Heart left ventricle (tissue), 16 donors: ENCODE measurements around the gene GREB1. TPM values are rescaled to one million over a fixed set of nuclear protein-coding genes. Genes with fewer than 3 reads are reported as not detected.

Source experiments
- ATAC-seq, 4 donors: fragments of 200-7000 bp; cut with Tn5 transposase; one replicate each; pipeline ENCODE4 v1.9.1; 2020 to 2022; ENCODE audit warnings: moderate library complexity in 4 of 4, mild to moderate bottlenecking in 3 of 4, moderate number of reproducible peaks in 1 of 4
- DNase-seq, 5 donors: peaks; one replicate each; pipeline ENCODE4 v3.0.0-alpha.2; 2020
- H3K27ac ChIP-seq, 12 donors: fragments of 200-600 bp; sonication (generic) in 4 of 12; one replicate each; pipeline versions ENCODE4 v1.5.0 to v1.8.0; 2016 to 2022; ENCODE audit warnings: mild to moderate bottlenecking in 2 of 12
- H3K27me3 ChIP-seq, 9 donors: fragments of 200-600 bp; sonication (generic) in 2 of 9; one replicate each; pipeline versions ENCODE4 v1.5.1 to v1.8.0; 2016 to 2022; ENCODE audit warnings: mild to moderate bottlenecking in 3 of 9
- H3K36me3 ChIP-seq, 9 donors: fragments of 200-600 bp; sonication (generic) in 2 of 9; one replicate each; pipeline versions ENCODE4 v1.5.0 to v1.8.0; 2018 to 2022; ENCODE audit warnings: mild to moderate bottlenecking in 2 of 9
- H3K4me1 ChIP-seq, 12 donors: fragments of 200-600 bp; sonication (generic) in 4 of 12; one replicate each; pipeline versions ENCODE4 v1.5.0 to v1.8.0; 2016 to 2022; ENCODE audit warnings: mild to moderate bottlenecking in 3 of 12
- H3K4me3 ChIP-seq, 12 donors: fragments of 200-600 bp; sonication (generic) in 4 of 12; one replicate each; pipeline versions ENCODE4 v1.5.0 to v1.8.0; 2017 to 2022; ENCODE audit warnings: mild to moderate bottlenecking in 9 of 12, moderate library complexity in 4 of 12
- H3K9me3 ChIP-seq, 12 donors: fragments of 200-600 bp; sonication (generic) in 4 of 12; one replicate each; pipeline versions ENCODE4 v1.5.0 to v1.8.0; 2016 to 2022; ENCODE audit warnings: mild to moderate bottlenecking in 1 of 12
- POLR2A ChIP-seq, 2 donors: fragments of 450-650 bp; IDR thresholded peaks; one replicate each; pipeline ENCODE4 v1.6.1; 2017; ENCODE audit warnings: antibody characterized with exemption in 2 of 2, mild to moderate bottlenecking in 2 of 2, moderate library complexity in 2 of 2
- WGBS, 4 donors: extraction: QIAGEN DNeasy Blood & Tissue Kit in 2 of 4; methylation state at CpG; one replicate each; pipeline versions ENCODE4 v1.1.5 to v1.1.7; 2013 to 2018; 5-methylcytosine and 5-hydroxymethylcytosine counted together
- intact Hi-C, 10 donors: fragments of 100-400 bp; cut with DNase I; formaldehyde crosslinking; loops; one replicate each; pipeline versions ENCODE4 v1.11.1 to v1.14.2; 2022
- polyA plus RNA-seq, 2 donors: library from polyadenylated mRNA; stranded (reverse); fragments of 200-250 nt; gene quantifications; one replicate each; pipeline ENCODE4 v1.2.3, GENCODE V29; 2013
- total RNA-seq, 9 donors: library from RNA; depleted of rRNA in 2 of 9; stranded (reverse); fragments of >200 nt in 2 of 9; fragmentation: NEBNext Ultra II Directional in 3 of 9; extraction: Animal tissue kit (Norgen Biotek cat#: 25700) in 3 of 9; gene quantifications; one replicate each; pipeline versions ENCODE4 v1.1.0 to v1.2.4, GENCODE V29; 2016 to 2023
- TF ChIP-seq, protein P1 (sequence below), 12 donors: fragments of 200-600 bp; sonication (generic) in 4 of 12; IDR thresholded peaks; one replicate each; pipeline versions ENCODE4 v1.5.0 to v1.8.0; 2018 to 2022; ENCODE audit warnings: antibody characterized with exemption in 12 of 12, mild to moderate bottlenecking in 5 of 12
- donor health status: ischemic (EF 13 %, LVEDD 7.1; RV severe dilation, severe dysfunction).
- donor health status: healthy with polysubstance abuse.
- donor health status: DM: no; HTN: yes; CAD: no.
- donor health status: DM: no; HTN: no; CAD: no.
- donor health status: ischemic (EF 25% LVEDD 6.9; RV normal size, moderate dysfunction).
- donor health status: ischemic (EF 25% LVEDD 5.7; RV mildly dilated, moderate dysfunction).
- donor health status: healthy.
- donor health status: DM: yes; HTN: yes; CAD: no.
- donor health status: ischemic (EF 35%, LVEDD 5.7; RV mildly dilated, moderate dysfunction).
- donor health status: nonischemic (EF 11% LVEDD 7.7; RV severe dilation, severe dysfunction).
- donor health status: DM: yes; HTN: yes; CAD: no.
- donor health status: PGD.
- donor health status: ischemic (EF 29% LVEDD 5.4; RV normal size, mild dysfunction).
- donor health status: nonischemic (EF 23%, LVEDD 6.1; RV moderate dilation, normal function).

The GREB1 gene
- total and polyA plus RNA-seq, 11 donors = 1.4 to 11.5 (median 5.6) TPM

DNA sequence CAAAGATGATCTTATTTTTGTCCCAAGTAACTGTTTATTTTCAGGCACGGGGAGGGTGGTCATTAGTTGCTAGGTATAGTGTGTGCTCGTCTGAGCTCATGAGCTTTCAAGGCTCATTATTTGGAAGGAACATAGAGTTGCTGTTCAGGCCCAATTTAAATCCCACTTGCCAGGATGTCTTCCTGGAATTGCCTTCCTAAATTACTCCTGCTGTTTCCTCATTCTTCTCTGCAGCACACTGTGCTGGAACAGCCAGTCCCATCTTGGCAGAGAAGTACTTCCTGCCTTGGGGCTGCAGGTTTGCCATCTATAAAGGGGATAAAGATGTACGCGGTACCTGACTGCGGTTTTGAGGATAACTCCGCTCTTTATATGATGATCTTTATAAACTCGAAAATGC, 37.3 kb downstream of the GREB1 start:
- Histone ChIP-seq H3K27ac (no peak overlapping the region), H3K9me3 (no peaks in the 10 kb centered on the region), H3K36me3 (no peaks in the 10 kb centered on the region), H3K27me3 (no peaks in the 10 kb centered on the region), H3K4me3 (no peak overlapping the region), H3K4me1 (no peaks in the 10 kb centered on the region)
- WGBS, 4 donors = 66 to 78% (median 70%) methylated on average over 7 of the region's 7 CpGs
- DNase-seq = peak in 1 of 5 donors; percentile 16
- peak in 1 of 4 donors; percentile 17 for ATAC-seq
- intact Hi-C loops = no loop called here
- TF ChIP-seq POLR2A (IDR thresholded peaks at IDR 0.05) = no peak
- TF ChIP-seq, protein P1, sequence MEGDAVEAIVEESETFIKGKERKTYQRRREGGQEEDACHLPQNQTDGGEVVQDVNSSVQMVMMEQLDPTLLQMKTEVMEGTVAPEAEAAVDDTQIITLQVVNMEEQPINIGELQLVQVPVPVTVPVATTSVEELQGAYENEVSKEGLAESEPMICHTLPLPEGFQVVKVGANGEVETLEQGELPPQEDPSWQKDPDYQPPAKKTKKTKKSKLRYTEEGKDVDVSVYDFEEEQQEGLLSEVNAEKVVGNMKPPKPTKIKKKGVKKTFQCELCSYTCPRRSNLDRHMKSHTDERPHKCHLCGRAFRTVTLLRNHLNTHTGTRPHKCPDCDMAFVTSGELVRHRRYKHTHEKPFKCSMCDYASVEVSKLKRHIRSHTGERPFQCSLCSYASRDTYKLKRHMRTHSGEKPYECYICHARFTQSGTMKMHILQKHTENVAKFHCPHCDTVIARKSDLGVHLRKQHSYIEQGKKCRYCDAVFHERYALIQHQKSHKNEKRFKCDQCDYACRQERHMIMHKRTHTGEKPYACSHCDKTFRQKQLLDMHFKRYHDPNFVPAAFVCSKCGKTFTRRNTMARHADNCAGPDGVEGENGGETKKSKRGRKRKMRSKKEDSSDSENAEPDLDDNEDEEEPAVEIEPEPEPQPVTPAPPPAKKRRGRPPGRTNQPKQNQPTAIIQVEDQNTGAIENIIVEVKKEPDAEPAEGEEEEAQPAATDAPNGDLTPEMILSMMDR (IDR thresholded peaks at IDR 0.05) = no peak

DNA sequence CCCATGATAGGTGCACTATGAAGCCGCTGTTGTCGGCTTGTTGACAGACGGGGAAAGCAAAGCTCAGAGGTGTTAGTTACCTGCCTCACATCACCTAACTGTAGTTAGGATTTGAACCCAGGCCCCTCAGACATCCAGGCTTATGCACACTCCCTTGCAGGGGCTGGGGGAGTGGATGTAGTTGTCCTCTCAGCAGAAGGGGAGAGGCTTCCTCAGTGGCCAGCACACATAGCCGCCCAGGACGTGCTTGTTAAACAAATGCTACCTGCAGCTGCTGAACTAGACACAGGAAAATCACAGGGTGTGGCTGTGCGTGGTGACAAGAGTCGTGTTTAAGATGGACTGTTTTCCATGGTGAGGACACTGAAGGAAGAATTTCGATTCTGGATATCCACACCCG, 39.2 kb downstream of the GREB1 start:
- intact Hi-C loops = no loop called here

DNA sequence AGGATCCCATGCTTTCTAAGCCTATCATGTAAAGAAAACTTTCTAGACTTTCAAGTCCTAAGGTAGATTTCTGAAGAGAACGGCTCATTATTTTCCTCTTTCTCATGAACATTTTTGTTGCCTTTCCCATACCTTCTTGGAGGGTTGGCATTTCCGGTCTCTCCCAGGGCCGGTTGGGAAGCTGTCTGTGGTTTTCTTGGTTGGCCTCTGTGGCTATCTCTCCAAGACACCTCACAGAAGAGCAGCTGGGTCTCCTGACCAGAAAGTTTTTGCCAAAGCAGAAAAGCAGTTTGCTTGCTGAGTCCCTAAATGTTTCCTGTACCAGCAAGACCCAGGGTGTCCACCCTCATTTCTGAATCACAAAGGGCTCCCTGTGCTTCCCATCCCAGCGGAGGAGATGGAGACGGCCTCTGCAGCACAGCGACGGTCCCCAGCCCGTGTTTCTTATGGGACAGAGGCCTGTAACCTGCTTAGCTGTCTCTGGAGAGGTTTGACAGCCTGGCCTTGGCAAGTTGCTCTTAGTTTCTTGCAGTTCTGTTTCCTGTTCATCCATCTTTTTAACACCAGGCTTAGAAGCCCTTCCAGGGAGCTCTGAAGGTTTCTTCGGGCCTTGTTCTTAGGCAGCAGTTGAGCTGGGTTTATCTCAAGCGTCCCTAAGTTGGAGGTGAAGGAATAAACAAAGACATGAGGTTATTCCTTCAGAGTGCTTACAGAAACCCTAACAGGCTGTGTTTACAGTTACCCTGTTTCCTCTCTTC, 39.8 kb downstream of the GREB1 start:
- DNase-seq = peak in 1 of 5 donors; percentile 1
- intact Hi-C loops = no loop called here
- no peak for ATAC-seq
- TF ChIP-seq POLR2A (IDR thresholded peaks at IDR 0.05) = no peak
- TF ChIP-seq, protein P1 (IDR thresholded peaks at IDR 0.05) = no peak
- Histone ChIP-seq H3K27me3 (no peaks in the 10 kb centered on the region), H3K9me3 (no peaks in the 10 kb centered on the region), H3K27ac (no peak overlapping the region), H3K36me3 (peaks cover 0 to 2% (median 0%) of the 10 kb centered on the region in 9 donors), H3K4me1 (no peaks in the 10 kb centered on the region), H3K4me3 (no peak overlapping the region)
- 77 to 92% (median 79%) methylated on average over 10 of the region's 10 CpGs for WGBS, 4 donors

More for the DNA sequence above, 39.2 kb downstream of the GREB1 start:
- Histone ChIP-seq H3K36me3 (peaks cover 0 to 2% (median 0%) of the 10 kb centered on the region in 9 donors), H3K4me1 (no peaks in the 10 kb centered on the region), H3K4me3 (no peak overlapping the region), H3K27ac (no peak overlapping the region), H3K27me3 (no peaks in the 10 kb centered on the region), H3K9me3 (no peaks in the 10 kb centered on the region)
- ATAC-seq (no peak), DNase-seq (peak in 1 of 5 donors; percentile 2)
- WGBS, 4 donors = 80 to 93% (median 83%) methylated on average over 7 to 9 of the region's 9 CpGs
- no peak for TF ChIP-seq POLR2A (IDR thresholded peaks at IDR 0.05)
- TF ChIP-seq, protein P1 (IDR thresholded peaks at IDR 0.05) = no peak

- no peak for ATAC-seq
- Histone ChIP-seq H3K27me3 (no peaks in the 10 kb centered on the region), H3K27ac (no peak overlapping the region), H3K4me3 (no peak overlapping the region), H3K36me3 (peaks cover 0 to 2% (median 0%) of the 10 kb centered on the region in 9 donors), H3K9me3 (no peaks in the 10 kb centered on the region), H3K4me1 (no peaks in the 10 kb centered on the region)
- 81 to 89% (median 88%) methylated on average over 12 of the region's 12 CpGs for WGBS, 4 donors
- intact Hi-C loops = no loop called here
- DNase-seq = peak in 1 of 5 donors; percentile 4
- TF ChIP-seq, protein P1 (IDR thresholded peaks at IDR 0.05) = no peak
- no peak for TF ChIP-seq POLR2A (IDR thresholded peaks at IDR 0.05)
Measured at GRCh38 chr2:11574176-11575046, 40.6 kb downstream of the GREB1 start.
